IPS-18a (cell line): ENCODE measurements around the gene HMGN5.

Experiments used
- H3K27ac ChIP-seq: one replicate; pipeline ENCODE4 v1.5.1; 2013; ENCODE audit warnings: low read length
- H3K27me3 ChIP-seq: one replicate; pipeline ENCODE4 v1.6.1; 2013; ENCODE audit warnings: mild to moderate bottlenecking, low read length; ENCODE audit not compliant: control insufficient read depth, insufficient read depth
- H3K36me3 ChIP-seq: one replicate; pipeline ENCODE4 v1.6.1; 2013; ENCODE audit warnings: low read depth, low read length; ENCODE audit not compliant: control insufficient read depth
- H3K4me1 ChIP-seq: one replicate; pipeline ENCODE4 v1.6.1; 2013; ENCODE audit warnings: low read depth, low read length; ENCODE audit not compliant: control insufficient read depth
- H3K4me3 ChIP-seq: one replicate; pipeline ENCODE4 v1.5.1; 2013; ENCODE audit warnings: low read length
- H3K9ac ChIP-seq: one replicate; pipeline ENCODE4 v1.6.1; 2013; ENCODE audit warnings: mild to moderate bottlenecking, low read length, moderate library complexity
- H3K9me3 ChIP-seq: one replicate; pipeline ENCODE4 v1.6.1; 2013; ENCODE audit warnings: low read depth, low read length; ENCODE audit not compliant: control insufficient read depth

HMGN5 gene

GRCh38 chrX:81120258-81120935, 81.3 kb downstream of the HMGN5 start:
- Histone ChIP-seq H3K9ac (peak overlapping the region; percentile 79), H3K4me1 (no peaks in the 10 kb centered on the region), H3K9me3 (peaks cover 19% of the 10 kb centered on the region), H3K27me3 (peaks cover 7% of the 10 kb centered on the region), H3K4me3 (peak overlapping the region; percentile 84), H3K36me3 (no peaks in the 10 kb centered on the region), H3K27ac (no peak overlapping the region)

- no peak overlapping the region for H3K27ac ChIP-seq
- peaks cover 21% of the 10 kb centered on the region for H3K9me3 ChIP-seq
- H3K9ac ChIP-seq: no peak overlapping the region
- H3K27me3 ChIP-seq: no peaks in the 10 kb centered on the region
- no peaks in the 10 kb centered on the region for H3K4me1 ChIP-seq
- H3K36me3 ChIP-seq: no peaks in the 10 kb centered on the region
- no peak overlapping the region for H3K4me3 ChIP-seq
Observed at GRCh38 chrX:81114757-81115156, 87.0 kb downstream of the HMGN5 start.

- Histone ChIP-seq H3K36me3 (no peaks in the 10 kb centered on the region), H3K27me3 (no peaks in the 10 kb centered on the region), H3K9ac (no peak overlapping the region), H3K9me3 (peaks cover 13% of the 10 kb centered on the region), H3K27ac (no peak overlapping the region), H3K4me1 (no peaks in the 10 kb centered on the region), H3K4me3 (no peak overlapping the region)
Observed at GRCh38 chrX:81110286-81110685, 91.4 kb downstream of the HMGN5 start.

- H3K36me3 ChIP-seq: no peaks in the 10 kb centered on the region
- H3K9me3 ChIP-seq: peaks cover 17% of the 10 kb centered on the region
Observed at GRCh38 chrX:81082649-81083048, 119.1 kb downstream of the HMGN5 start.

More at GRCh38 chrX:81082649-81083048, 119.1 kb downstream of the HMGN5 start:
- Histone ChIP-seq H3K9ac (no peak overlapping the region), H3K27me3 (no peaks in the 10 kb centered on the region), H3K27ac (no peak overlapping the region), H3K4me3 (no peak overlapping the region), H3K4me1 (no peaks in the 10 kb centered on the region)
